HG03460 (cell line): ENCODE results near the gene ADORA2A.

ENCODE experiments used
- ATAC-seq: cut with Tn5 transposase; IDR thresholded peaks from one replicate; pipeline ENCODE4 v1.9.1; 2021; ENCODE audit not compliant: unreplicated experiment

The ADORA2A gene

DNA sequence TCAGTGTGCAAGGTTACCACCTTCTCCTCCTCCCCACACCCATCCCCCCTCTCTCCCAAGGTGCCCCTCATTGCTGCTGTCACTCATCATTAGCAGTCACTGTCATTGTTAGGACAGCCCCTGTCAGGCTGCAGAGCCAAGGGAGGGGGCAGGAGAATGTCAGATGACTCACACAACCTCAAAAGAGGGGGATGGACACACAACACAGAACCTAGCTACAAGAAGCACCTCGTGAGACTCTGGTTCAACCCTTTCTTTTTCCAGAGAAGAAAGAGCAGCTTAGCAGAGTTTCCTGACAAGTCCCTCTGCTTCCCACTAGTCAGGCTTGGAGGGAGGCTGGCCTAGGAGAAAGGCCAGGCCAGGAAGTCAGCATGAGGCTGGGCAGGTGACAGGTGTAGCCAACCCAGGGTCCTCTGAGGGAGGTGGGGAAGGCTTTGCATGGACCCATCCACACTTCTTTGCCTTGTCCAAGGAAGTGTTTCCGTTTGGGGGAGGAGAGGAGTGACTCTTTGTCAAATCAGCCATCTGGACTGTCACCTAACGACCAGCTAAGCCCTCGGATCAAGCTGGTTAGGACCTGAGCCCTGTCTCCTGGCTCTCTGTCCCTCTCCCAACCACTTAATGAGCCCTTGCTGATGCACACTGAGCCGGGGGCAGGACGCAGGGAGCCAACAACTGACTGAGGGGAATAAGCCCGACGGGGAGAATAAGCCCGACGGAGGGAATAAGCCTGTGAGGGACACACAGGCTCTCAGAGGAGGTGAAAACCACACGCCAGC lies 18.3 kb downstream of the ADORA2A start:
- no peak for ATAC-seq

- ATAC-seq = no peak
Measured at GRCh38 chr22:24446260-24446611, 18.8 kb downstream of the ADORA2A start.

DNA sequence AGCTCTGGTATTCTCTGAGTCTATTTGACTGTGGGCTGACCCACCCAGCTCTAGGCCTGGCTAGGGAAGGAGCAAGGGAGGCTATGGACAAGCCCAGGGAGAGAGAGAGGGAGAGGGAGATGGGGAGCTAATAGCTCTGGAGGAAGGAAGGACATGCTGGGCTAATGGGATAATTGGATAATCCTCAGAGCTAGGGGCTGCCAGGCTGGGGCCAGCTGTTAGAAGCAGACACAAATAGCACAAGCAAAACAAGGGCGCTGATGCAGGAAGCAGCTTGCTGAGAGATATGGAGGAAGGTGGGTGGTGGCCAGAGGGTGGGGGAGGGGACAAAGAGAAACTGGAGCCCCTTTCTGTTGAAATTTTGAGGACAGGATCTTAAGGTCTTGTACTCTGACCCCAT lies 23.2 kb downstream of the ADORA2A start:
- ATAC-seq = no peak

DNA sequence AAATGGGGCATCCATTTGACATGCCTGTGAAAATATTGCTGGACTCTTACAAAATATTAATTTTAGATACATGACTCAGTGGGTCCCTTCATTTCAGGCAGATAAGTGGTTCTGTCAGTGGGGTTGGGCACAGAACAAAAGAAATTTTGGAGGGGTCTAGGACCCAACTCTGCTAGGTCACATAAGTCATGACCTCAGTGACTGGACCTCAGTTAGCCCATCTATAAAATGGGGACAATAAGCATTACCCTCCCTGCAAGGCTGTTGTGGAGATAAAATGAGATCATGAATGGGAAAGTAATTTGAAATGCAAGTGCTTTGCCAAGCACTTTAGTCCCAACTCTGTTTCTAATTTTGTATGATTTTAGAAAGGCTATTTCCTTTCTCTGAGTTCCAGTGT lies 23.8 kb downstream of the ADORA2A start:
- no peak for ATAC-seq

- ATAC-seq = no peak
Measured at GRCh38 chr22:24453853-24454252, 26.5 kb downstream of the ADORA2A start.

GRCh38 chr22:24455039-24455438 lies 27.6 kb downstream of the ADORA2A start:
- no peak for ATAC-seq

GRCh38 chr22:24455751-24456426 lies 28.5 kb downstream of the ADORA2A start:
- ATAC-seq = no peak

DNA sequence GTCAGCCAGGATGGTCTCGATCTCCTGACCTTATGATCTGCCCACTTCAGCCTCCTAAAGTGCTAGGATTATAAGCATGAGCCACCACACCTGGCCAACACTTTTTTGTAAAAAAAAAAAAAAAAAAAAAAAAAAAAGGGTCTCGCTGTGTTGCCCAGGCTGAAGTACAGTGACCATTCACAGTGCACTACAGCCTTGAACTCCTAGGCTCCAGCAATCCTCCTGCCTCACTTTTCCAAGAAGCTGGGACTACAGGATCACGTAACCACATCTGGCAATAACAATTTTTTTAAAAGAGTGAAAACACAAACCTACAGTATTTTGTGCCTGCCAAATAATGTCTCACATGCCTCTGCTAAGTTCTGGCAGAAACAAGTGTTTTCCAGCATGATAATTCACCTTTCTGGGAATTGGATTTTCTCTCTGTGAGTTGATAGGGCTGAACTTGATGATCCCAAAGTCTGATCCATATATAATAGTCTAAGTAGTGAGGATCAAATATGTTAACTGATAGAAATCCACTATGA lies 30.6 kb downstream of the ADORA2A start:
- no peak for ATAC-seq

DNA sequence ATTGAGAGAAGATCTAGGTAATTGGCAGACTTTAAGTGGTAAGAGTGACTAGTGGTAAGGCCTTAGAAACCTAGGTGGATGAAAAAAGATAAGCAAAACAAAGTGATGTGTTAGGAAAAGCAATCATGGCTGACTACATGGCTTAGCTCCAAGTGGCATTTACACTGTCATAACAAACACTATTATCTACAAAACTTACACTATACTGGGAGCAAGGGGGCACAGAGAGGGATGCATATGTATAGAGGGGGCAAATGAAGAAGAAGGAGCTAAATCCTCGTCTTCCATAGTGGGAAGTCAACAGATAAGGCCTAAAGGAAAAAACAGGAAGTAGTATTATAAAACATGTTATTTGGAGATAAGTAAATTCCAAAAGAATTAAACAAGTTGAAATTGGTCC lies 32.5 kb downstream of the ADORA2A start:
- ATAC-seq = no peak

- no peak for ATAC-seq
Measured at GRCh38 chr22:24460418-24461089, 33.2 kb downstream of the ADORA2A start.

DNA sequence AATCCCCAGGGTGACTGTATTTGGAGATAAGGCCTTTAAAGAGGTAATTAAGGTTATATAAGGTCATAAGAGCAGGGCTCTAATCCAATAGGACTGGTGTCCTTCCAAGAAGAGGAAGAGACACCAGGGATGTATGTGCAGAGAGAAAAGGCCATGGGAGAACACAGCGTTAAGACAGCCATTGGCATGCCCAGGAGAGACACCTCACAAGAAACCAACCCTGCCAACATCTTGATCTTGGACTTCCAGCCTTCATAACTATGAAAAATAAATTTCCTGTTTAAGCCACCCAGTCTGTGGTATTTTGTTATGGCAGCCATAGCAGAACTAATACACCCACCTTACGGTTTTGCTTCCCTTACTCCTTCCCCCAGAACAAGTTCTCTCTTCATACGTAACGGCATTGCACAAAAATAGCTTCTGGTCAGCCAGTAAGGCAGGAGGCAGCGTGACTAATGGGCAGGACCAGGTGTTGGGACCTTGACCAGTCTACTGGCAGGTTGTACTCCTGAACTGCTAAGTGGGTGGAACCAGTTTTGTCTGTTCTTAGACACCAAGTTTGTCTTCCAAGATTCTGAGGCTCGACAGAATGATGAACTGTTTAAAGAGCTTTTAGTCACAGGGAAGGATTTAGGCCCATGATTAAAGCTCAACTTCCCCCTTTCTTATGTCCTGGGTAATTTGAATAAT lies 35.8 kb downstream of the ADORA2A start:
- no peak for ATAC-seq

DNA sequence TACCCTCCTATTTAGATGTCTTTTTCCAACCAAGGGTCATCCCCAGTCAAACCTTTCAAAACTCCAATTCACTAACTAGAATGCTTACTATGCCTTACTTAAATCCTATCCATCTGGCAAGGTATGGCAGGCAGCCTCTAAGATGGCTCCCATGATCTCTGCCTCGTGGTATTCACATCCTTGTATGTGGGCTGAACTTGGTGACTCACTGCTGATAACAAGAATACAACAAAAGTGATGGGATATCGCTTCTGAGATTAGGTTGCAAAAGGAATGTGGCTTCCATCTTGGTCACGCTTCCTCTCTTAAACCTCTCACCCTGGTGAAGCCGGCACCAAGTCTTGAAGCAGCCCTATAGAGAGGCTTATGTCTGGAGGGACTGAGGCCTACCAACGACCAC lies 38.2 kb downstream of the ADORA2A start:
- ATAC-seq = no peak

DNA sequence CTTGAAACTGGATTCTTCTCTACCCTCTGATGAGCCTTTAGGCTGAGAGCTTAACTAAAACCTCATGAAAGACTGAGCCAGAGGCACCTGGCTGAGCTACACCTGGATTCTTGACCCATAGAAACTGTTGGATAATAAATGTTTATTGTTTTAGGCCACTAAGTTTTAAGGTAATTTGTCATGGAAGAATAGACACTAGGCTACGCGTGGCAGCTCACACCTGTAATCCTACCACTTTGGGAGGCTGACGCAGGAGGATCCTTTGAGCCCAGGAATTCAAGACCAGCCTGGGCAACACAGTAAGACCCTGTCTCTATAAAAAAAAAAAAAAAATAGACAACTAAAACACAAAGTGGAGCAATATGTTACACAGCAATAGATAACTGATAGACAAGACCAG lies 38.6 kb downstream of the ADORA2A start:
- ATAC-seq = no peak

- ATAC-seq = no peak
Measured at GRCh38 chr22:24466716-24467328, 39.4 kb downstream of the ADORA2A start.

- ATAC-seq = no peak
Measured at GRCh38 chr22:24467340-24467739, 39.9 kb downstream of the ADORA2A start.

DNA sequence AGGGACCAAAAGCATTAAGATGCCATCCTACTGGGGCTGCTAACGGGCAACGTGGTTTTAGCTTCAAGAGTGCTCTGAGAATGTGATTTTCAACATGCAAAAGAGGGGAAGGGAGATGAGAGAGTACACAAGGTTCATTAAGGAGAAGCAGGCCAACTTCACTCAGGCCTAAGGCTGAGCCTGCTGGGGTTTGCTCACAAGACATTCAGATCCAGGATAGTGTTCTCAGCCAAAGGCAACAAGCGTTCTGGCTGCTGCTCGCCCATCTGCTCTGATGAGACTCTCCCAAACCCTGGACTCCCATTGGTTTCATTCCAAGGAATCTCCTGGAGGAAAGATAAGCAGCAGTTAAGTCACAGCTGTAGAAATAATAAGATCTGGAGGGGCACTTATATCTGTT lies 44.2 kb downstream of the ADORA2A start:
- no peak for ATAC-seq

GRCh38 chr22:24473284-24473683 lies 45.9 kb downstream of the ADORA2A start:
- ATAC-seq = no peak

DNA sequence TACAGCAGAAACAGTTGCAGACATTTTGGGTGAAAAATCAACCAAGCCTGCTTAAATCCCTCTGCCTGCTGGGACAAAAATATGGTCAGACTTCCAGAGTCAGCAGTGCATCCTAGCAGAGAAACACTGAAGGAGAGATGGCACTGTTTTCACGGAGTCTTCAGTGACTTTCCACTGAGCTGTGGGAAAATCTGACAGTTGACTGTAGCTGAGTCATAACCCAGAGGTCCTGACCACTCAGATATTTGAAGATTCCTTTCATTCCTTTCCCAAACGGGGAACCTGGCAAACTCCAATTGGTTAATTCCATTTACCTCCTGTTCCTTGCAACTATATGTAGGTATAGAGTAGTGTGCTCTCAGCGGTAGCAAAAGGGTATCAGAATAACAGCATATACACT lies 46.8 kb downstream of the ADORA2A start:
- ATAC-seq = no peak

DNA sequence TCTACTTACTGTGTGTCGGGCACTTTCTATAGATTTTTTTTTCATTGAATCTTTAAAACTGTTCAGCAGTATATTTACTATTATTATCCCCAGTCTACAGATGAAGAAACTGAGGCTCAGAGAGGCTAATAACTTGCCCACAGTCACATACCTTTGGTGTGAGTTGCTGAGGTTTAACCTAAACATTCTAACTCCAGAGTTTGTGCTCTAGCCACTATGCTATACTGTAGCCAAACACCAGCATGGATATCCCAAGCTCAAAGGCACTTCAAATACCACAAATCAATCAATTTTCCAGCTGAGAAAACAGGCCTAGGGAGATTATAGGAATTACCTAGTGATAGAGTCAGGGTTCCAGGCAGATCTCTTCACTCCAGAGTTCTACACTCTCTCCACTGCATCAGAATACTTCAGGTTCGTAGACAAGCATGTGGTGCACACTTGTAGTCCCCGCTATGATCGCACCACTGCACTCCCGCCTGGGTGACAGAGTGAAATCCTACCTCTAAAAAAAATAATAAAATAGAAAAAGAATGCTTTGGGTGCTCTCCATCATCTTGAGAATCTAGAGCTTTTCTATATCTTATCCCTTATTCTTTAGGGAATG lies 47.4 kb downstream of the ADORA2A start:
- ATAC-seq = no peak

DNA sequence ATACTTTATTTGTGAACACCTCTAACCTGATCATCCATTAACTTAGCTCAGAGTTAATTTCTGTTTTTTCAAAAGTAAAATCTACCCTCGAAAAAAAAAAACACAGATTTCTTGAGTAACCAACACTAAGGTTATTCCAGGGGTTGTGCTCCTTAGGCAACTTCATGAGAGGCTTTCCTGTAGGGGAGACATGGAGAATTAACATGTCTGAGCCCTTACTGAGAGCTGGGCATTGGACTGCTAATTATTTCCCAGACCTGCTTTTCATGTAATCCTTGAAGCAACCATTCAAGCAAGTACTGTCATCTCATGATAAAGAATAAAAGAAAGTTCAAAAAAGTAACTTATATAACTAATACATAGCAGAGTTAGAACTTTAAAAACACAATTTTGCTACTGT lies 54.2 kb downstream of the ADORA2A start:
- ATAC-seq = no peak

GRCh38 chr22:24482575-24482974 lies 55.2 kb downstream of the ADORA2A start:
- ATAC-seq = no peak
